Measurements from ENCODE around the gene CARD8.

DNA sequence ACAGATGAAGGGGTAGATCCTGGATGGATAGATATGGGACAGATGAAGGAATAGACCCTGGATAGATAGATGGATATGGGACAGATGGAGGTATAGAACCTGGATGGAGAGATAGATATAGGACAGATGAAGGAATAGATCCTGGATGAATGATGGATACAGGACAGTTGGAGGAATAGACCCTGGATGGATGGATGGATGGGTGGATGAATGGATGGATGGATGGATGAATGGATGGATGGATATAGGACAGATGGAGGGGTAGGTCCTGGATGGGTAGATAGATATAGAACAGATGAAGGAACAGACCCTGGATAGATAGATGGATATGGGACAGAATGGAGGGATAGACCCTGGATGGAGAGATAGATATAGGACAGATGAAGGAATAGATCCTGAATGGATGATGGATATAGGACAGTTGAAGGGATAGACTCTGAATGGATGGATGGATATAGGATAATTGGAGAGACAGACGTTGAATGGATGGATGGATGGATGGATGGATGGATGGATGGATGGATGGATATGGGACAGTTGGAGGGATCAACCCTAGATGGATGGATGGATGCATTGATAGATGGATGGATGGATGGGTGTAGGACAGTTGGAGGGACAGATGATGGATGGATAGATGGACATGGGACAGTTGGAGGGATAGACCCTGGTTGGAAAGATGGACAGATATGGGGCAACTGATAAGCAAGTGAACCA, 46.3 kb upstream of the CARD8 start:
- TF ChIP-seq, protein P1, sequence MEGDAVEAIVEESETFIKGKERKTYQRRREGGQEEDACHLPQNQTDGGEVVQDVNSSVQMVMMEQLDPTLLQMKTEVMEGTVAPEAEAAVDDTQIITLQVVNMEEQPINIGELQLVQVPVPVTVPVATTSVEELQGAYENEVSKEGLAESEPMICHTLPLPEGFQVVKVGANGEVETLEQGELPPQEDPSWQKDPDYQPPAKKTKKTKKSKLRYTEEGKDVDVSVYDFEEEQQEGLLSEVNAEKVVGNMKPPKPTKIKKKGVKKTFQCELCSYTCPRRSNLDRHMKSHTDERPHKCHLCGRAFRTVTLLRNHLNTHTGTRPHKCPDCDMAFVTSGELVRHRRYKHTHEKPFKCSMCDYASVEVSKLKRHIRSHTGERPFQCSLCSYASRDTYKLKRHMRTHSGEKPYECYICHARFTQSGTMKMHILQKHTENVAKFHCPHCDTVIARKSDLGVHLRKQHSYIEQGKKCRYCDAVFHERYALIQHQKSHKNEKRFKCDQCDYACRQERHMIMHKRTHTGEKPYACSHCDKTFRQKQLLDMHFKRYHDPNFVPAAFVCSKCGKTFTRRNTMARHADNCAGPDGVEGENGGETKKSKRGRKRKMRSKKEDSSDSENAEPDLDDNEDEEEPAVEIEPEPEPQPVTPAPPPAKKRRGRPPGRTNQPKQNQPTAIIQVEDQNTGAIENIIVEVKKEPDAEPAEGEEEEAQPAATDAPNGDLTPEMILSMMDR (conservative IDR thresholded peaks at IDR 0.05) = no peak
- no peak for TF ChIP-seq EZH2 (IDR thresholded peaks at IDR 0.05; ENCODE audit: low read depth)

All from PC-9 (cell line).